ENCODE results near the gene PFN2.

The PFN2 gene

DNA sequence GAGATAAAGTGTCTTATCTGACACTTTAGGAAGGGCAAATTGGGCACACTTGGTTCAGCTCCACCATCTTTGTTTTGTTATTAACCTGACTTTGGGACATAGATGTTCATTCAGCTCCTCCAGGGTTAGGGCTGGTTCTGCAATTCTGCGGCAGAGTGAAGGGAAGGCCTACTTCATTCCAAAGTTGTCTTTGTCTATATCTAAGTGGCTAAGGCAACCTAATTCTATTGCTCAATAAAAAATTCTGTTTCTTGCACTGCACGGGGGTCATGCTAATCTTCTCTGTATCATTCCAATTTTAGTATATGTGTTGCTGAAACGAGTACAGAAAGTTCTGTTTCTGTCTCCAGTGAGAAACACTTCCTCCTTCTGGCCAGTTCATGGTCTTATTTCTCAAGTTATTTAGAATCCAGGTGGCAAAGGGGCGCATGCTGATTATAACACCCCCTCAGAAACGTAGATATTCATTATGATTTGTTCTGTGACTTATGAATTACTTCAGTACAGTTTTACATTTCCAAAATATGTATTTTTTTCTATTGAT, 53.5 kb downstream of the PFN2 start:
- DNase-seq, result no peak
